Loucy (cell line): Measurements from ENCODE around the gene RAB30.
A peak's percentile ranks its signal among the peaks of the same experiment; 100 is the strongest.

Experiments used
- H2AFZ ChIP-seq: fragments of 200-600 bp; sonication (generic); 2 replicates; pipeline ENCODE4 v1.6.0; 2016; ENCODE audit warnings: antibody characterized with exemption, mild to moderate bottlenecking, low read length, moderate library complexity
- H3F3A ChIP-seq: fragments of 200-600 bp; 2 replicates; pipeline ENCODE4 v1.6.0; 2016; ENCODE audit warnings: antibody characterized with exemption, low read depth, mild to moderate bottlenecking
- H3K27me3 ChIP-seq: fragments of 200-600 bp; sonication (generic); 2 replicates; pipeline ENCODE4 v1.6.1; 2014; ENCODE audit warnings: low read length, mild to moderate bottlenecking; ENCODE audit not compliant: insufficient read depth, poor library complexity, severe bottlenecking
- H3K36me3 ChIP-seq: fragments of 200-600 bp; sonication (generic); 2 replicates; pipeline ENCODE4 v1.6.1; 2016; ENCODE audit warnings: low read length; ENCODE audit not compliant: insufficient read depth
- H3K4me1 ChIP-seq: fragments of 200-600 bp; sonication (generic); 2 replicates; pipeline ENCODE4 v1.5.1; 2014; ENCODE audit warnings: low read length, mild to moderate bottlenecking; ENCODE audit not compliant: insufficient read depth, poor library complexity, severe bottlenecking
- H3K4me2 ChIP-seq: fragments of 200-600 bp; sonication (generic); 2 replicates; pipeline ENCODE4 v1.6.0; 2014; ENCODE audit warnings: antibody characterized with exemption, low read length, low read depth, mild to moderate bottlenecking; ENCODE audit not compliant: poor library complexity, severe bottlenecking
- H3K4me3 ChIP-seq: fragments of 200-600 bp; sonication (generic); 2 replicates; pipeline ENCODE4 v1.5.1; 2014; ENCODE audit warnings: low read length, mild to moderate bottlenecking, mixed read lengths; ENCODE audit not compliant: poor library complexity, severe bottlenecking
- H3K79me2 ChIP-seq: fragments of 200-600 bp; sonication (generic); 2 replicates; pipeline ENCODE4 v1.6.1; 2014; ENCODE audit warnings: low read length; ENCODE audit not compliant: insufficient read depth
- H3K9ac ChIP-seq: fragments of 200-600 bp; sonication (generic); 2 replicates; pipeline ENCODE4 v1.6.0; 2014; ENCODE audit warnings: mild to moderate bottlenecking, low read depth, low read length, moderate library complexity; ENCODE audit not compliant: poor library complexity, severe bottlenecking
- H3K9me2 ChIP-seq: fragments of 200-600 bp; sonication (generic); replicated peaks from 2 replicates; pipeline ENCODE4 v1.6.1; 2016; ENCODE audit warnings: low read depth, low read length, mixed read lengths
- H3K9me3 ChIP-seq: fragments of 200-600 bp; sonication (generic); 2 replicates; pipeline ENCODE4 v1.6.1; 2014; ENCODE audit warnings: mild to moderate bottlenecking, antibody characterized with exemption, low read length, low read depth; ENCODE audit not compliant: insufficient read depth
- H4K20me1 ChIP-seq: fragments of 200-600 bp; sonication (generic); 2 replicates; pipeline ENCODE4 v1.6.0; 2014; ENCODE audit warnings: antibody characterized with exemption, low read length, mild to moderate bottlenecking; ENCODE audit not compliant: insufficient read depth, poor library complexity, severe bottlenecking
- EZH2phosphoT487 ChIP-seq: fragments of 200-600 bp; IDR thresholded peaks from 2 replicates; pipeline ENCODE4 v1.6.1; 2018; ENCODE audit warnings: antibody characterized with exemption, mild to moderate bottlenecking, moderate library complexity, borderline replicate concordance
- TF ChIP-seq, protein P1 (sequence below): fragments of 200-600 bp; sonication (generic); conservative IDR thresholded peaks from 2 replicates; pipeline ENCODE4 v1.5.1; 2014; ENCODE audit warnings: mild to moderate bottlenecking, antibody characterized with exemption, low read length

RAB30 gene

DNA sequence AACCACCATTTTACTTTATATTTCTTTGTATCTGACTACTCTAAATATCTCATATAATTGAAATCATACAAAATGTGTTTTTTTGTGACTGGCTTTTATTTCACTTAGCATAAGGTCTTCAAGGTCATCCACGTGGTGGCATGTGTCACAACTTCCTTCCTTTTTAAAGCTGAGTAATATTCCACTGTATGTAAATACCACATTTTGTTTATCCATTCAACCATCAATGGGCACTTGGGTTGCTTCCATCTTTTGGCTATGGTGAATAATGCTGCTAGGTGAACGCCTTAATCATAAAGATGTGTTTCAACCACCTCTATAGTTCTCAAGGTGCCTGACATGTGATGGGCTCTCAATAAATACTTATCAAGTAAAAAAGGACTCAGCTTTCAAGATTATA is 15.5 kb downstream of the RAB30 start:
- Histone ChIP-seq H3F3A (no peaks in the 10 kb centered on the region), H4K20me1 (no peaks in the 10 kb centered on the region), H3K79me2 (no peaks in the 10 kb centered on the region), H3K4me3 (no peak overlapping the region), H3K9me3 (no peaks in the 10 kb centered on the region), H3K9me2 (no peaks in the 10 kb centered on the region), H2AFZ (no peak overlapping the region), H3K4me2 (no peak overlapping the region), H3K9ac (no peak overlapping the region), H3K36me3 (no peaks in the 10 kb centered on the region), H3K27me3 (no peaks in the 10 kb centered on the region), H3K4me1 (peaks cover 26% of the 10 kb centered on the region)
- TF ChIP-seq EZH2phosphoT487 = no peak
- TF ChIP-seq, protein P1, sequence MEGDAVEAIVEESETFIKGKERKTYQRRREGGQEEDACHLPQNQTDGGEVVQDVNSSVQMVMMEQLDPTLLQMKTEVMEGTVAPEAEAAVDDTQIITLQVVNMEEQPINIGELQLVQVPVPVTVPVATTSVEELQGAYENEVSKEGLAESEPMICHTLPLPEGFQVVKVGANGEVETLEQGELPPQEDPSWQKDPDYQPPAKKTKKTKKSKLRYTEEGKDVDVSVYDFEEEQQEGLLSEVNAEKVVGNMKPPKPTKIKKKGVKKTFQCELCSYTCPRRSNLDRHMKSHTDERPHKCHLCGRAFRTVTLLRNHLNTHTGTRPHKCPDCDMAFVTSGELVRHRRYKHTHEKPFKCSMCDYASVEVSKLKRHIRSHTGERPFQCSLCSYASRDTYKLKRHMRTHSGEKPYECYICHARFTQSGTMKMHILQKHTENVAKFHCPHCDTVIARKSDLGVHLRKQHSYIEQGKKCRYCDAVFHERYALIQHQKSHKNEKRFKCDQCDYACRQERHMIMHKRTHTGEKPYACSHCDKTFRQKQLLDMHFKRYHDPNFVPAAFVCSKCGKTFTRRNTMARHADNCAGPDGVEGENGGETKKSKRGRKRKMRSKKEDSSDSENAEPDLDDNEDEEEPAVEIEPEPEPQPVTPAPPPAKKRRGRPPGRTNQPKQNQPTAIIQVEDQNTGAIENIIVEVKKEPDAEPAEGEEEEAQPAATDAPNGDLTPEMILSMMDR = no peak

DNA sequence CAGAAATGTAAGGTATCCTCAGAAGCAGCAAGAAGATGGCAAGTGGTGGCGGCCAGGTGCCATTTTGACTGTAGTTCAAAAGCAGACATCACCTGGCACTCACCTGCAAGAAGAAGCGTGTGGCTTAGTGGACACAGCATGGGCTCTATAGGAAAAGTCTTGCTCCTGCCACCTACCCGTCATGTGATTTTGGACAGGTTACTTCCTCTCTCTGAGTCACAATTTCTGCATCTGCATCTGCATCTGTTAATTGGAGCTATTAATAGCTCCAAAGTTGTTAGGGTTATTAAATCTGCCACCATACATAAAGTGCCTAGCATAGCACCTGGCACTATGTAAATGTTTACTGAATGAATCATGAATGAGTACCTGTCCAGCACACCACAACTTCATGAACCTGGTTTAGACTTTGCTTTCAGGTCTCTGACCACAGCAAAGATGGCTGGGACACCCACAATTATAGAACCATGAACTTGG is 16.8 kb downstream of the RAB30 start:
- Histone ChIP-seq H3K9ac (no peak overlapping the region), H3K9me2 (no peaks in the 10 kb centered on the region), H3K27me3 (no peaks in the 10 kb centered on the region), H3F3A (no peaks in the 10 kb centered on the region), H3K4me2 (peak overlapping the region; percentile 46), H3K4me1 (peaks cover 26% of the 10 kb centered on the region), H2AFZ (no peak overlapping the region), H4K20me1 (no peaks in the 10 kb centered on the region), H3K4me3 (no peak overlapping the region), H3K9me3 (no peaks in the 10 kb centered on the region), H3K36me3 (no peaks in the 10 kb centered on the region), H3K79me2 (no peaks in the 10 kb centered on the region)
- TF ChIP-seq, protein P1 = no peak
- TF ChIP-seq EZH2phosphoT487 = no peak

DNA sequence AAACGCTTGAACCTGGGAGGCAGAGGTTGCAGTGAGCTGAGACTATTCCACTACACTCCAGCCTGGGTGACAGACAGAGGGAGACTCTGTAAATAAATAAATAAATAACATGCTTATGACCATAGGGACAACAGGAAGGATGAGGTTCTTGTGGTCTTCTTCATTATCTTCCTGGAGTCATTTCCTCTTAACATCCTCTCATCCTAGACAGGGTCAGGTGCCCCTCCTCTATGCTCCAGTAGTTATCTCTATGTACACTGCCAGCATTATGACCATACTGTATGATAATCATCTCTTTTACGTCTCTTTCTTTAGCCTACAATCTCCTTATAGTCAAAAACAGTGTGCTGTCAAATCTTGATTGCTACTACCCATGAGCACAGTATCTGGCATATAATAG is 17.7 kb downstream of the RAB30 start:
- Histone ChIP-seq H3K9ac (no peak overlapping the region), H3K27me3 (no peaks in the 10 kb centered on the region), H3K79me2 (no peaks in the 10 kb centered on the region), H2AFZ (no peak overlapping the region), H3K9me3 (no peaks in the 10 kb centered on the region), H3K36me3 (no peaks in the 10 kb centered on the region), H3F3A (no peaks in the 10 kb centered on the region), H3K4me2 (peak overlapping the region; percentile 46), H3K4me1 (peaks cover 26% of the 10 kb centered on the region), H4K20me1 (no peaks in the 10 kb centered on the region), H3K9me2 (no peaks in the 10 kb centered on the region), H3K4me3 (no peak overlapping the region)
- TF ChIP-seq EZH2phosphoT487 = no peak
- TF ChIP-seq, protein P1 = no peak
